Trophoblast cell (in vitro differentiated cells and primary cell): Measurements from ENCODE around the gene KANSL1.

Source experiments
- DNase-seq, 2 donors: peaks; one replicate each; pipeline ENCODE4 v3.0.0-alpha.2; 2016
- H2AFZ ChIP-seq: 2 replicates; pipeline ENCODE4 v1.6.1; 2013; ENCODE audit warnings: low read length, moderate library complexity, mild to moderate bottlenecking; ENCODE audit not compliant: insufficient read depth, poor library complexity
- H2AK5ac ChIP-seq: 2 replicates; pipeline ENCODE4 v1.6.1; 2013; ENCODE audit warnings: mild to moderate bottlenecking, low read length
- H2BK120ac ChIP-seq: 2 replicates; pipeline ENCODE4 v1.6.1; 2013; ENCODE audit warnings: low read length, mild to moderate bottlenecking, moderate library complexity; ENCODE audit not compliant: insufficient read depth, poor library complexity
- H2BK12ac ChIP-seq: 2 replicates; pipeline ENCODE4 v1.6.1; 2013; ENCODE audit warnings: mild to moderate bottlenecking, low read length, moderate library complexity
- H2BK5ac ChIP-seq: 2 replicates; pipeline ENCODE4 v1.6.1; 2013; ENCODE audit warnings: low read length, low read depth, moderate library complexity, mild to moderate bottlenecking; ENCODE audit not compliant: poor library complexity
- H3K14ac ChIP-seq: 2 replicates; pipeline ENCODE4 v1.6.1; 2013; ENCODE audit warnings: mild to moderate bottlenecking, low read length
- H3K18ac ChIP-seq: 2 replicates; pipeline ENCODE4 v1.6.1; 2013; ENCODE audit warnings: mild to moderate bottlenecking, low read length
- H3K23ac ChIP-seq: 2 replicates; pipeline ENCODE4 v1.6.1; 2013; ENCODE audit warnings: low read length
- H3K27ac ChIP-seq: 2 replicates; pipeline ENCODE4 v1.5.1; 2013; ENCODE audit warnings: low read depth, mild to moderate bottlenecking, inconsistent platforms, low read length, moderate library complexity
- H3K27me3 ChIP-seq: 2 replicates; pipeline ENCODE4 v1.6.1; 2013; ENCODE audit warnings: inconsistent platforms, mild to moderate bottlenecking, low read length, moderate library complexity; ENCODE audit not compliant: insufficient read depth
- H3K36me3 ChIP-seq, 2 experiments: 1 replicate in 1 of 2; 2 replicates in 1 of 2; pipeline ENCODE4 v1.6.1; 2013; ENCODE audit warnings: low read length in 2 of 2, mild to moderate bottlenecking in 2 of 2, moderate library complexity in 1 of 2; ENCODE audit not compliant: insufficient read depth in 2 of 2, control insufficient read depth in 1 of 2
- H3K4ac ChIP-seq: 2 replicates; pipeline ENCODE4 v1.6.1; 2013; ENCODE audit warnings: low read depth, mild to moderate bottlenecking, low read length, moderate library complexity
- H3K4me1 ChIP-seq, 2 experiments: 1 replicate in 1 of 2; 2 replicates in 1 of 2; pipeline ENCODE4 v1.6.1; 2013; ENCODE audit warnings: low read length in 2 of 2, mild to moderate bottlenecking in 2 of 2, moderate library complexity in 1 of 2; ENCODE audit not compliant: insufficient read depth in 2 of 2, control insufficient read depth in 1 of 2
- H3K4me2 ChIP-seq: 2 replicates; pipeline ENCODE4 v1.6.1; 2013; ENCODE audit warnings: inconsistent platforms, mild to moderate bottlenecking, low read length, moderate library complexity
- H3K4me3 ChIP-seq: 2 replicates; pipeline ENCODE4 v1.5.1; 2013; ENCODE audit warnings: mild to moderate bottlenecking, low read depth, low read length, inconsistent platforms
- H3K79me1 ChIP-seq: one replicate; pipeline ENCODE4 v1.6.1; 2013; ENCODE audit warnings: low read length
- H3K79me2 ChIP-seq: 2 replicates; pipeline ENCODE4 v1.6.1; 2013; ENCODE audit warnings: low read length, mild to moderate bottlenecking; ENCODE audit not compliant: control insufficient read depth, insufficient read depth, poor library complexity
- H3K9ac ChIP-seq: 2 replicates; pipeline ENCODE4 v1.6.1; 2013; ENCODE audit warnings: mild to moderate bottlenecking, low read length
- H3K9me3 ChIP-seq: 2 replicates; pipeline ENCODE4 v1.6.1; 2013; ENCODE audit warnings: low read depth, mild to moderate bottlenecking, control low read depth, inconsistent platforms, low read length; ENCODE audit not compliant: insufficient read depth
- H4K12ac ChIP-seq: 2 replicates; pipeline ENCODE4 v1.6.1; 2013; ENCODE audit warnings: low read depth, mild to moderate bottlenecking, low read length, moderate library complexity
- H4K8ac ChIP-seq: 2 replicates; pipeline ENCODE4 v1.6.1; 2013; ENCODE audit warnings: low read depth, mild to moderate bottlenecking, low read length, moderate library complexity
- H4K91ac ChIP-seq: one replicate; pipeline ENCODE4 v1.6.1; 2013; ENCODE audit warnings: low read depth, mild to moderate bottlenecking, low read length, moderate library complexity
- WGBS: extraction: QIAGEN DNeasy Blood & Tissue Kit; methylation state at CpG from one replicate; pipeline ENCODE4 v1.1.7; 2013; ENCODE audit warnings: missing lambda C conversion rate; ENCODE audit not compliant: insufficient read length, insufficient coverage; ENCODE audit errors: extremely low coverage; 5-methylcytosine and 5-hydroxymethylcytosine counted together

Gene KANSL1

GRCh38 chr17:46060461-46060860 is 132.8 kb downstream of the KANSL1 start:
- WGBS: no CpG with 5 or more reads among the region's 2 CpGs
- H3K79me1 ChIP-seq: no peaks in the 10 kb centered on the region

GRCh38 chr17:46059486-46059885 is 133.7 kb downstream of the KANSL1 start:
- no peak overlapping the region for H2BK120ac ChIP-seq
- peaks cover 3 to 7% of the 10 kb centered on the region in 2 experiments for H3K36me3 ChIP-seq
- H3K9ac ChIP-seq: no peak overlapping the region
- H3K4ac ChIP-seq: no peak overlapping the region
- no peak overlapping the region for H4K91ac ChIP-seq
- no peaks in the 10 kb centered on the region for H3K79me1 ChIP-seq
- no peak overlapping the region for H3K14ac ChIP-seq
- no peak overlapping the region for H3K4me2 ChIP-seq
- no peaks in the 10 kb centered on the region for H3K27me3 ChIP-seq
- no peak overlapping the region for H4K8ac ChIP-seq
- DNase-seq: no peak
- no peak overlapping the region for H3K27ac ChIP-seq
- no peak overlapping the region for H2BK5ac ChIP-seq
- H3K79me2 ChIP-seq: peaks cover 2% of the 10 kb centered on the region
- no peak overlapping the region for H2AFZ ChIP-seq
- no peak overlapping the region for H2AK5ac ChIP-seq
- no peak overlapping the region for H3K4me3 ChIP-seq
- no peaks in the 10 kb centered on the region for H3K9me3 ChIP-seq
- no peak overlapping the region for H3K23ac ChIP-seq
- H3K4me1 ChIP-seq: peaks cover 0 to 2% of the 10 kb centered on the region in 2 experiments
- WGBS: no CpG with 5 or more reads among the region's 6 CpGs
- H4K12ac ChIP-seq: no peak overlapping the region
- no peak overlapping the region for H3K18ac ChIP-seq
- H2BK12ac ChIP-seq: no peak overlapping the region

More at GRCh38 chr17:46060461-46060860, 132.8 kb downstream of the KANSL1 start:
- peaks cover 3 to 7% of the 10 kb centered on the region in 2 experiments for H3K36me3 ChIP-seq
- no peak overlapping the region for H2AK5ac ChIP-seq
- H4K91ac ChIP-seq: no peak overlapping the region
- no peak overlapping the region for H2AFZ ChIP-seq
- no peak overlapping the region for H3K9ac ChIP-seq
- H2BK12ac ChIP-seq: no peak overlapping the region
- H3K18ac ChIP-seq: no peak overlapping the region
- peaks cover 0 to 3% of the 10 kb centered on the region in 2 experiments for H3K4me1 ChIP-seq
- H3K14ac ChIP-seq: no peak overlapping the region
- H3K27me3 ChIP-seq: no peaks in the 10 kb centered on the region
- DNase-seq: no peak
- no peak overlapping the region for H3K23ac ChIP-seq
- no peak overlapping the region for H3K27ac ChIP-seq
- no peak overlapping the region for H3K4me3 ChIP-seq
- H4K8ac ChIP-seq: no peak overlapping the region
- no peak overlapping the region for H3K4ac ChIP-seq
- no peak overlapping the region for H3K4me2 ChIP-seq
- H2BK120ac ChIP-seq: no peak overlapping the region
- no peak overlapping the region for H4K12ac ChIP-seq
- peaks cover 2% of the 10 kb centered on the region for H3K79me2 ChIP-seq
- H3K9me3 ChIP-seq: no peaks in the 10 kb centered on the region
- H2BK5ac ChIP-seq: no peak overlapping the region

GRCh38 chr17:46057366-46057765 is 135.9 kb downstream of the KANSL1 start:
- H3K4me1 ChIP-seq: no peaks in the 10 kb centered on the region
- no peaks in the 10 kb centered on the region for H3K9me3 ChIP-seq
- no peak for DNase-seq
- no peak overlapping the region for H3K14ac ChIP-seq
- no peak overlapping the region for H4K12ac ChIP-seq
- H2AK5ac ChIP-seq: no peak overlapping the region
- H3K9ac ChIP-seq: no peak overlapping the region
- H4K91ac ChIP-seq: no peak overlapping the region
- no peak overlapping the region for H2BK120ac ChIP-seq
- no peak overlapping the region for H3K4ac ChIP-seq
- H3K36me3 ChIP-seq: peaks cover 3 to 4% of the 10 kb centered on the region in 2 experiments
- H3K4me2 ChIP-seq: no peak overlapping the region
- H3K23ac ChIP-seq: no peak overlapping the region
- no peak overlapping the region for H4K8ac ChIP-seq
- no peaks in the 10 kb centered on the region for H3K79me1 ChIP-seq
- no peak overlapping the region for H2BK5ac ChIP-seq
- H2BK12ac ChIP-seq: no peak overlapping the region
- no CpG with 5 or more reads among the region's 4 CpGs for WGBS
- no peak overlapping the region for H3K4me3 ChIP-seq
- peaks cover 2% of the 10 kb centered on the region for H3K79me2 ChIP-seq
- no peaks in the 10 kb centered on the region for H3K27me3 ChIP-seq
- H3K27ac ChIP-seq: no peak overlapping the region
- H2AFZ ChIP-seq: no peak overlapping the region
- H3K18ac ChIP-seq: no peak overlapping the region

GRCh38 chr17:46056800-46057304 is 136.4 kb downstream of the KANSL1 start:
- H2BK12ac ChIP-seq: no peak overlapping the region
- DNase-seq: peak in 1 of 2 donors; percentile 23
- no peak overlapping the region for H4K91ac ChIP-seq
- no peak overlapping the region for H3K23ac ChIP-seq
- H3K4me1 ChIP-seq: no peaks in the 10 kb centered on the region
- no peak overlapping the region for H2AK5ac ChIP-seq
- no peak overlapping the region for H3K9ac ChIP-seq
- no peaks in the 10 kb centered on the region for H3K27me3 ChIP-seq
- H3K27ac ChIP-seq: no peak overlapping the region
- H3K4ac ChIP-seq: no peak overlapping the region
- H4K8ac ChIP-seq: no peak overlapping the region
- H3K79me2 ChIP-seq: peaks cover 2% of the 10 kb centered on the region
- no peak overlapping the region for H2AFZ ChIP-seq
- no peak overlapping the region for H3K14ac ChIP-seq
- WGBS: no CpG with 5 or more reads among the region's 4 CpGs
- H3K4me2 ChIP-seq: no peak overlapping the region
- H4K12ac ChIP-seq: no peak overlapping the region
- H2BK120ac ChIP-seq: no peak overlapping the region
- peaks cover 3 to 7% of the 10 kb centered on the region in 2 experiments for H3K36me3 ChIP-seq
- no peaks in the 10 kb centered on the region for H3K9me3 ChIP-seq
- no peak overlapping the region for H3K4me3 ChIP-seq
- H2BK5ac ChIP-seq: no peak overlapping the region
- H3K18ac ChIP-seq: no peak overlapping the region
- H3K79me1 ChIP-seq: no peaks in the 10 kb centered on the region
